Uterus (tissue), 2 donors: ENCODE data around the gene FMNL2.

Experiments
- POLR2A ChIP-seq, 2 donors: fragments of 450-650 bp; IDR thresholded peaks; one replicate each; pipeline ENCODE4 v1.6.1; 2016; ENCODE audit warnings: antibody characterized with exemption in 2 of 2, mild to moderate bottlenecking in 1 of 2, moderate library complexity in 1 of 2
- TF ChIP-seq, protein P1 (sequence below), 4 experiments: fragments of 200-600 bp in 2 of 4; fragments of 450-650 bp in 2 of 4; sonication (generic) in 2 of 4; IDR thresholded peaks; one replicate each; pipeline ENCODE4 v1.5.1; 2016 to 2019; ENCODE audit warnings: antibody characterized with exemption in 4 of 4, mild to moderate bottlenecking in 2 of 4, moderate library complexity in 1 of 4

GRCh38 chr2:152319822-152320570 lies 15.0 kb upstream of the FMNL2 start:
- no peak for TF ChIP-seq POLR2A (IDR thresholded peaks at IDR 0.05)
- TF ChIP-seq, protein P1, sequence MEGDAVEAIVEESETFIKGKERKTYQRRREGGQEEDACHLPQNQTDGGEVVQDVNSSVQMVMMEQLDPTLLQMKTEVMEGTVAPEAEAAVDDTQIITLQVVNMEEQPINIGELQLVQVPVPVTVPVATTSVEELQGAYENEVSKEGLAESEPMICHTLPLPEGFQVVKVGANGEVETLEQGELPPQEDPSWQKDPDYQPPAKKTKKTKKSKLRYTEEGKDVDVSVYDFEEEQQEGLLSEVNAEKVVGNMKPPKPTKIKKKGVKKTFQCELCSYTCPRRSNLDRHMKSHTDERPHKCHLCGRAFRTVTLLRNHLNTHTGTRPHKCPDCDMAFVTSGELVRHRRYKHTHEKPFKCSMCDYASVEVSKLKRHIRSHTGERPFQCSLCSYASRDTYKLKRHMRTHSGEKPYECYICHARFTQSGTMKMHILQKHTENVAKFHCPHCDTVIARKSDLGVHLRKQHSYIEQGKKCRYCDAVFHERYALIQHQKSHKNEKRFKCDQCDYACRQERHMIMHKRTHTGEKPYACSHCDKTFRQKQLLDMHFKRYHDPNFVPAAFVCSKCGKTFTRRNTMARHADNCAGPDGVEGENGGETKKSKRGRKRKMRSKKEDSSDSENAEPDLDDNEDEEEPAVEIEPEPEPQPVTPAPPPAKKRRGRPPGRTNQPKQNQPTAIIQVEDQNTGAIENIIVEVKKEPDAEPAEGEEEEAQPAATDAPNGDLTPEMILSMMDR (IDR thresholded peaks at IDR 0.05), result no peak
